ENCODE measurements around the gene THEM5.
"Not testable (repeated sequence)": the region's sequence is repeated elsewhere in the genome, so short reads cannot be mapped to it uniquely, and the experiment has no call there.

THEM5 gene

GRCh38 chr1:151892190-151892589, 38.7 kb upstream of the THEM5 start:
- TF ChIP-seq, protein P1, sequence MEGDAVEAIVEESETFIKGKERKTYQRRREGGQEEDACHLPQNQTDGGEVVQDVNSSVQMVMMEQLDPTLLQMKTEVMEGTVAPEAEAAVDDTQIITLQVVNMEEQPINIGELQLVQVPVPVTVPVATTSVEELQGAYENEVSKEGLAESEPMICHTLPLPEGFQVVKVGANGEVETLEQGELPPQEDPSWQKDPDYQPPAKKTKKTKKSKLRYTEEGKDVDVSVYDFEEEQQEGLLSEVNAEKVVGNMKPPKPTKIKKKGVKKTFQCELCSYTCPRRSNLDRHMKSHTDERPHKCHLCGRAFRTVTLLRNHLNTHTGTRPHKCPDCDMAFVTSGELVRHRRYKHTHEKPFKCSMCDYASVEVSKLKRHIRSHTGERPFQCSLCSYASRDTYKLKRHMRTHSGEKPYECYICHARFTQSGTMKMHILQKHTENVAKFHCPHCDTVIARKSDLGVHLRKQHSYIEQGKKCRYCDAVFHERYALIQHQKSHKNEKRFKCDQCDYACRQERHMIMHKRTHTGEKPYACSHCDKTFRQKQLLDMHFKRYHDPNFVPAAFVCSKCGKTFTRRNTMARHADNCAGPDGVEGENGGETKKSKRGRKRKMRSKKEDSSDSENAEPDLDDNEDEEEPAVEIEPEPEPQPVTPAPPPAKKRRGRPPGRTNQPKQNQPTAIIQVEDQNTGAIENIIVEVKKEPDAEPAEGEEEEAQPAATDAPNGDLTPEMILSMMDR (IDR thresholded peaks at IDR 0.05; ENCODE audit: low read depth, low read length, missing control alignments), result no peak

DNA sequence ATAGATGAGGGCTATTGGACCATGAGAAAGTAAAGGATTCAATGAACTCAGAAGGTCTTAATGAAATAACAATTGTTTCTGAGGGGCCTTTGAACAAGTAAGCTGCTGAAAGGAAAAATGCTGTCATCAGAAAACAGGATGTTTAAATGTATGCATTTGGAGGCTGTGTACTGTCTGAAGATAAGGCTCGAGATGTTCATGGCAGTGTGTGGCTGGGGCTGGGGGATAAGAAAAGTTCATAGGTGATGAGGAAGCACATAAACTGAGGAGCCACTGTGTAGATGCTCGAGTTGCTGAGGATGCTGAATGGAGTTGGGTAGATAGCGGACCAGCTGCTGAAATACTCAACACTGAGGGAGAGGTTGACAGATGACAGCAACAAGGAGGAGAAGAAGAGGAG, 38.0 kb upstream of the THEM5 start:
- DNase-seq (ENCODE audit: extremely low read depth, low read depth), result no peak
- no peak overlapping the region for H3K4me3 ChIP-seq (replicated peaks; ENCODE audit: low read depth, low read length)
- TF ChIP-seq, protein P1 (IDR thresholded peaks at IDR 0.05; ENCODE audit: low read depth, low read length, missing control alignments), result no peak

More at GRCh38 chr1:151892190-151892589, 38.7 kb upstream of the THEM5 start:
- no peak for DNase-seq (ENCODE audit: extremely low read depth, low read depth)
- no peak overlapping the region for H3K4me3 ChIP-seq (replicated peaks; ENCODE audit: low read depth, low read length)

DNA sequence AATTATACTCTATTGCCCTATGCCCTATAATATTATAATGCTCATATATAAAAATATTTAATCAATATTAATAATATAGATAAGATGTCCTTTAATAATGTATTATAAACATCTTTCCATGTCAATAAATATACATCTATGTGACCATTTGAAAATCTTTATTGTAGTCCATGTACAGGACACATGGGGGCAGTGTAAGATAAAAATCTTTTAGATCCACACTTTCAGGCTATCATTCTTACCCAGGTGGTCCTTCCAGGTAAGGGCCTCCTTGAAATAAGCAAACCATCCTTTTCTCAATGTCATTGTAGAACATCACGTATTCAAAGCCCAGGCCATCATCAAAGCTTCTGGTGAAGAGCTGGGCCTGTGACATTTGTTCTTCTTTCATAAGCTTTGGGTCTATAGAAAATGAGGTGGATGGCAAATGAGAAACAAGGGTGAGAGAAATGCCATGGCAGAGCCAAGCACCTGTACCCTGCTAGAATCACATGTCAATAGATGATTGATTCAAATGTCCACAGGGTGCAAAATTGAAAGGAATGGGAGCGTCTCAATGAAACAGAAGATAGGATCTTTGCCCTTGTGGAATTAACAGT, 35.6 kb upstream of the THEM5 start:
- TF ChIP-seq, protein P1 (IDR thresholded peaks at IDR 0.05; ENCODE audit: low read depth, low read length, missing control alignments), result peak; percentile 5
- no peak for DNase-seq (ENCODE audit: extremely low read depth, low read depth)

DNA sequence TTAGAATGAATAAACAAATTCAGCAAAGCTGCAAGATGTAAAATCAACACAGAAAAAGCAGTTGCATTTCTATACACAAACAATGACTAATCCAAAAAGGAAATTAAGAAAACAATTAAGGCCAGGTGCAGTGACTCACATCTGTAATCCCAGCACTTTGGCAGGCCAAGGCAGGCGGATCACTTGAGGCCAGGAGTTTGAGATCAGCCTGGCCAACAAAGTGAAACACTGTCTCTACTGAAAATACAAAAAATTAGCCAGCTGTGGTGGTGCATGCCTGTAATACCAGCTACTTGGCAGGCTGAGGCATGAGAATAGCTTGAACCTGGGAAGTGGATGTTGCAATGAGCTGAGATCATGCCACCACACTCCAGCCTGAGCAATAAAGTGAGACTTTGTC, 33.5 kb upstream of the THEM5 start:
- DNase-seq (ENCODE audit: extremely low read depth, low read depth), result no peak

More for the DNA sequence above, 35.6 kb upstream of the THEM5 start:
- H3K4me3 ChIP-seq (replicated peaks; ENCODE audit: low read depth, low read length), result no peak overlapping the region

DNA sequence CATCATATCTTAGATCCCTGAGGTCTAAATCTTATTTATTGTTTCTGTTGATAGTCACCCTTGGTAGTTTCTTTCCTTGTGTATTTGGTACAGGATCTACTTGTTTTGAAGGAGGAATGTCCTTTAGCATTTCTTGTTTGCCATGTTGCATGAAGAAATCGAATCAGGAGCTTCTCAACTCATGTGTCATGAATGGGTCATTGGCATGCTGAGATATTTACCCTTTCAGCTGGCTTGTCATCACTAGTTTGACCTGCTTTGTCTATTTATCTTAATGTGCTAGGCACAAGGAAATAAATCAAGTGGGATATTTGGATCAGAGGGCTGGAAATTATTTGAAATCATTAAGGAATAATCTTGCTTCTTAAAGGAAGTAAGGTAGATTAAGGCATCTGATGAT, 32.0 kb upstream of the THEM5 start:
- DNase-seq (ENCODE audit: extremely low read depth, low read depth), result no peak
- TF ChIP-seq, protein P1 (IDR thresholded peaks at IDR 0.05; ENCODE audit: low read depth, low read length, missing control alignments), result no peak
- H3K4me3 ChIP-seq (replicated peaks; ENCODE audit: low read depth, low read length), result no peak overlapping the region

More for the DNA sequence above, 33.5 kb upstream of the THEM5 start:
- H3K4me3 ChIP-seq (replicated peaks; ENCODE audit: low read depth, low read length), result no peak overlapping the region
- TF ChIP-seq, protein P1 (IDR thresholded peaks at IDR 0.05; ENCODE audit: low read depth, low read length, missing control alignments), result no peak

GRCh38 chr1:151884879-151885278, 31.4 kb upstream of the THEM5 start:
- H3K4me3 ChIP-seq (replicated peaks; ENCODE audit: low read depth, low read length); DNase-seq (ENCODE audit: extremely low read depth, low read depth): not testable (repeated sequence)

DNA sequence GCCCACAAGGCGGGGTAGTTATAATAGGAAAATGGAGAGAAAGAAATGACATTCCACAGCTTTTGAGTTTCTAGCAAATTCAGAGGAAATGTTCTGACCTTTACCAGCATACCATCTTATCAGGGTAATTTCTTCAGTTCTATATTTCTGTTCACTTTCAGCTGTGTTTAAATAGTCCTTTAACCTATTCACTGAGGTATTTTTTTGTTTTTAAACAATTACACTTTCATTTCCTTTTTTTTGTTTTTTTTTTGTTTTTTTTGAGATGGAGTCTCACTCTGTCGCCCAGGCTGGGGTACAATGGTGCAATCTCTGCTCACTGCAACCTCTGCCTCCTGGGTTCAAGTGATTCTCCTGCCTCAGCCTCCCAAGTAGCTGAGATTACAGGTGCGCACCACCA, 30.9 kb upstream of the THEM5 start:
- not testable (repeated sequence) for H3K4me3 ChIP-seq (replicated peaks; ENCODE audit: low read depth, low read length); DNase-seq (ENCODE audit: extremely low read depth, low read depth)

DNA sequence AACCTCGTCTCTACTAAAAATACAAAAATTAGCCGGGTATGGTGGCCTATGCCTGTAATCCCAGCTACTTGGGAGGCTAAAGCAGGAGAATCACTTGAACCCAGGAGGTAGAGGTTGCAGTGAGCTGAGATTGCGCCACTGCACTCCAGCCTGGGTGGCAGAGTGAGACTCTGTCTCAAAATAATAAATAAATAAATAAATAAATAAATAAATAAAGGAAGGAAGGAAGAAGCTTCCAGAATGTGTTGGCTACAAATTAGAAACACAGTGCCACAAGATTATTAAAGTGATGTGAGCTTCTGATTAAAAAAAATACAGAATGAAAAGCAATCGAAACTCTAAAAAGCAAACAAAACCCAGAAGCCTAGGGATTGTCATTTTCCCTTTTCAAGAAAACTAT, 30.4 kb upstream of the THEM5 start:
- not testable (repeated sequence) for DNase-seq (ENCODE audit: extremely low read depth, low read depth); H3K4me3 ChIP-seq (replicated peaks; ENCODE audit: low read depth, low read length)

- not testable (repeated sequence) for H3K4me3 ChIP-seq (replicated peaks; ENCODE audit: low read depth, low read length); DNase-seq (ENCODE audit: extremely low read depth, low read depth)
Measured at GRCh38 chr1:151882918-151883317, 29.4 kb upstream of the THEM5 start.
